Activated gamma-delta T cell (primary cell): Measurements from ENCODE around the gene COG2.
"Not testable (repeated sequence)": the region's sequence is repeated elsewhere in the genome, so short reads cannot be mapped to it uniquely, and the experiment has no call there.

Experiments
- DNase-seq: peaks from one replicate; lab custom pipeline; 2025; lab: John Stamatoyannopoulos, UW

The COG2 gene

GRCh38 chr1:230624097-230624713 is 18.1 kb upstream of the COG2 start:
- DNase-seq, result no peak

DNA sequence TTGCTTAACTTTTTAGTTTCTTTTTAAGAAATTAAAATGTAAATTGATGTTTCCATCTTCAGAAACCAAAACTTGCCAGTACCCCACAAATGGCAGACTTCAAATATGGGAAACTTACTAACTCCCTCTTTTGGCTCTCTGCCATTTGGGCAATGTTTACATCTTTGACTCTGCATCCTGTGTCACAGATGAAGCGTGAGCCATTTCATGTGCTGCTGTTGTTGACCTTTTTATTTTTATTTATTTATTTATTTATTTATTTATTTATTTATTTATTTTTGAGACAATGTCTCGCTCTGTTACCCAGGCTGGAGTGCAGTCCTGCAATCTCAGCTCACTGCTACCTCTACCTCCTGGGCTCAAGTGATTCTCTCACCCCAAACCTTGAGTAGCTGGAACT is 16.0 kb upstream of the COG2 start:
- DNase-seq, result no peak

DNA sequence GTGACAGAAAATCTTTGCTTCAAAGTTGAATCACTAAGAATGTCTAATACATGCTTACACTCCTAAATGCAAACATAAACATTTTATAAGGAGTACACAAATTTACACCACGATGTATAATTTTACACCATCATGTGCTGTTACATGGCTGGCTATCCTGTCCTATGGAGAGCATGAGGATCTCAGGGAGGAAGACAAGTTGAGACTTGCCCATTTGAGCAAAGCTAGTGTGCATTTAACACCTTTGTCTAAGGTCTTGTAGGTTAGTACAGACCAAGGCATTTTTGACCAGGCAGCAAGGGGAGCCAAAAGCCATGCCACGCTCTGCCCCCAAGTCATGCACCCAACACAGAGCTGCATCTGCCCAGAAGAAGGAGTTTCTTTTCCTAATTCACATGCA is 14.5 kb upstream of the COG2 start:
- no peak for DNase-seq

- no peak for DNase-seq
Measured at GRCh38 chr1:230629511-230629910, 12.8 kb upstream of the COG2 start.

GRCh38 chr1:230631477-230631876 is 10.8 kb upstream of the COG2 start:
- no peak for DNase-seq

GRCh38 chr1:230632273-230632873 is 9.9 kb upstream of the COG2 start:
- DNase-seq, result no peak

- no peak for DNase-seq
Measured at GRCh38 chr1:230633469-230633868, 8.8 kb upstream of the COG2 start.

DNA sequence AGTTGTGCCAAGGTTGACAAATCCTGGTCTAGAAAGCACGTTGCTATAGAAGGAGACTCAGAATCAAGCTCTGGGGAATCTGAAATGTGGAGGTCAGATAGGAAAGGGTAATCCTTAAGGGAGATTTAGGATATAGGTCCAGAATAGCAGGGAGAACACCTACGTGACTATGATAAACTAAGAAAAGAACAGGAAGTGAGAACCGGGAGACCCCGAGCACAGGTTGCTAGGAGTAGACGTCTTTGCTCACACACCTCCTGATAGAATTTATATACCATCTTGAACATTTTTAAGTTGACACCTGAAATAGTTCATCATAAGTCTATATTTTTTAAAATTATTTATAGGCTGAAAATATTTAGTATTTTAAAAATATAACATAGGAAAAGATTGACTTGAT is 7.9 kb upstream of the COG2 start:
- no peak for DNase-seq

DNA sequence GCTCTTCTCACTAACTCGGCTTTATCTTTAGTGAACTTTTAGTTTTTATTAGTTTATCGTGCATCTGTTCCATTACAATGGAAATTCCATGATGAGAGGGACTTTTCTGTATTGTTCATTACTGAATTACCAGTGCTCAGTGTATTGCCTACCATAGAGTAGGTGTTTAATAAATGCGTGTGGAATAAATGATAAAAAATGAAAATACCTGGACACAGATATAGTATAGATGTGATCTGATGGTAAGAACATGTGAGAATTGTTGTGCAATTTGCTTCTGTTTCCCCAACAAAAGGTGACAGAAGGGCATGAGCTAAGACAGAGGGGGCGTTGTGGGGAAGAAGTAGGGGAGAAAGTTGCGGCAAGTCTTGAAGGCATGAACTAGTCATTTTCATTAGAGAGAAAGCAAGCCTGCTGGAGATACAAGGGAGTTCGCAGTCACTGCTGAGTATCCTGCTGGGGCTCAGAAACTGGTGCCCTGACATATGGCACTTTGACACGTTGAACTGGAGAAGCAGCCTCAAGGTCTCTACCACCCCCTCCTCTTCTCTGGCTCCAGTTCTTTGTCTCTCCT is 5.6 kb upstream of the COG2 start:
- DNase-seq, result no peak

- no peak for DNase-seq
Measured at GRCh38 chr1:230639714-230640209, 2.5 kb upstream of the COG2 start.

- DNase-seq, result no peak
Measured at GRCh38 chr1:230641346-230641745, 935 bp upstream of the COG2 start.

DNA sequence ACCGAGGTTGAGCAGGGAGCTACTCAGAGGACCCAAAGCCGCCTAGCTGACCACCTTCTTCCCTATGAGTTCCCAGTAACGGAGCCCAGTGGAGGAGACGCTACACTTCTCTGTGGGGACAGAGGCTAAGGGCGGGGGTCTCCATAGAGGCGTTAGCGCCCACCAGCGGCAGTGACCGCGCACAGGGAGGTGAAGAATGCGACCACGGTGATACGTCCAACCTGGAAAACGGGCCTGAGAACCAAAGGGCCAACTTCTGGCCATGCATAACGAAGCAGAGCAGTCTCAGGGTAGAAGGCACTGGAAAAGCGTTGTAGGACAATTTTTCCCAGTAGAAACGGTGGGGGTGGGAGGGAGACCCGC is 400 bp upstream of the COG2 start:
- DNase-seq, result no peak

DNA sequence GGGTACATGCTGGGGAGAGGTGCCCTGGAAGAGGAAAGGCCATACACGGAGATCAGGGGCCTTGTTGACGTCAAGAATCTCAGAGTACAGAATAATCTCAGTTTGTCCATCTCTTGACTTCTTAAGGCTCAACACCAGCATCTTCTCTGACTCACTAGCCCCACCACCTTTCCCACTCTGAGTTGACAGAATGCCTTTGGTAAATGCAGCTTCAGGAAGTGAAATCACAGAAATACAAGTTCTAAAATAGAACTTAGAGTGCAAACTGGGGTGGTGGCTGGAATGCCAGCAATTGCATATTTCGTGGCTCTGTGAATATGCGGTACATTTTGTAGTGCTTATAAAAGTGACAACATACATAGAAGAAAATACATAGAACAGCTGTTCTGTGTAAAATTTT is 1.6 kb downstream of the COG2 start:
- no peak for DNase-seq

- no peak for DNase-seq
Measured at GRCh38 chr1:230646710-230647302, 4.5 kb downstream of the COG2 start.

GRCh38 chr1:230647321-230647720 is 5.0 kb downstream of the COG2 start:
- no peak for DNase-seq

DNA sequence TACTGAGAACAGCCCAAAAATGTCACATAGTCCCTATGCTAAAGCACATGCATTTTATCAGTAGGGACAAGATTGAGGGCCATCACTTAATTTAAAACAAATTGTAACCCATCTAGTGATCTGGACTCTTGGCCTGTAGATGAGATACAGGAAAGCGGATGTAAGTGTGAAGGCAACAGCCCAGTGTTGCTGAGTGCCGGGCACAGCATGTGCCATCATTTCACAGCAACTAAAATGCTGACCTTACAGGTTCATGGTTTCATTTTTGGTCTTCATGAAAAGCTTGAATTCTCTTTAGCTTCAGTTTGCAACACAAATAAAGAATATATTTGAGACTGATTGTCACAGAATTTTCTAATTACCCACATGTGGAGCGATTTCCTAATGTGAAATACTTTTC is 5.8 kb downstream of the COG2 start:
- no peak for DNase-seq

- no peak for DNase-seq
Measured at GRCh38 chr1:230650300-230650699, 8.0 kb downstream of the COG2 start.

DNA sequence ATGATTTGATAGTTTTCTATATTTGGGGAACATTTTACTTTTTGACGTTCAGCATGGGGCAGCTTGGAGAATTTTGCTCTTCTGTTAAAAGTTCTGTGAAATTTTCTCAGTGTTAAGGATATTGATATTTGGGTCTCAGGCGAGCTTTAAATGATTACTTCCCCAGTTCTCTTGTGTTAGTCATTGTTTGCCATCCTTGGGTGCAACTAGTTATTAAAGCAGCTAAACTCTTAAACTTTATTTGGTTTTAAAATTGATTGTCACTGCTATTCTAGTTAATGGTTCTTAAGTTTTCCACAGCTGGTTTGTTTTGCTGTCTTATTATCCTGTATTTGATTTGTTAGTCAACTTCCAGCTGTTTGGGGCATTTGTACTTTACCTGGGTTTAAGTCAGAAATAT is 9.0 kb downstream of the COG2 start:
- DNase-seq, result no peak

GRCh38 chr1:230656719-230657118 is 14.4 kb downstream of the COG2 start:
- not testable (repeated sequence) for DNase-seq

GRCh38 chr1:230658103-230658502 is 15.8 kb downstream of the COG2 start:
- DNase-seq, result not testable (repeated sequence)

- no peak for DNase-seq
Measured at GRCh38 chr1:230658691-230659090, 16.4 kb downstream of the COG2 start.

DNA sequence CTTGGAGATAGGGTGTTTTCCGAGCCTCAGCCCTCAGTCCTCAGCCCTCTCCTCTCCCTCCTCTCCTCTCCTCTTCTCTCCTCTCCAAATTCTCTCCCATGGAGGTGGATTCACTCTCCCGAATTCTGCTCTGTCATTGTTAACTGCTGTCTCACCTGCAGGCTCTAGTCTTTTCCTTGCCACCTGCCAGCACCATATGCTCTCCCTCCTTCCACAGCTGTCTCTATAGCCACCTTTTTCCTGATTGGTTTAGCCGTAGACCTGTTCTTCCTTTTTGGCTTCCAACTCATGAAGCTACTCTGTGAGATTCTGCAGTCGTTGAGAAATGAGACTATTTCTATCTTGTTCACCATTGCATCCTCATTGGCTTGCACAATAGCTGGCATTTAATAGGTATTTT is 19.7 kb downstream of the COG2 start:
- DNase-seq, result no peak

DNA sequence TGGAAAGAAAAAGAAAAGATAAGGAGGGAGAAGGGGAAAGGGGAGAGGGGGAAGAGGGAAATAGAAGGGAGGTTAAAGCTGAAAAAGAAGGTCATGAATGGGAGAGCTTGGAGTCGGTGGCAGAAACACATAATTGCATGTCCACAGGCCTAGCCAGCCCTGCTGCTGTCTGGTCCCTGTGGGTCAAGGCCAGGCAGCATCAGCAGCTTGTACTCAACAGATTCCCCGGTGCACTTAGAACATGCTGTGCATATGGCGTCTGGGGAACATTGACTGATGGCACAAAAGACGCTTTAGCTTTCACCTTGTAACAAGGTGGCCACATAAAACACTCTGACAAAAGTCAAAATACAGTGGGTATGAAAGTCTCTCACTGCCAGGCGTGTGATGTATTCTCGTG is 25.9 kb downstream of the COG2 start:
- DNase-seq, result no peak
